H1 (cell line): ENCODE results near the gene HNRNPH2. TPM values are rescaled to one million over a fixed set of nuclear protein-coding genes. Genes with fewer than 3 reads are reported as not detected.

ENCODE experiments used
- CTCF ChIA-PET: fragments of 300-600 bp; sonication (Branson Sonifier 250); formaldehyde crosslinking; loops from one replicate; lab custom pipeline; 2021; ENCODE audit not compliant: partially characterized antibody; lab: Charles Lee
- POLR2A ChIA-PET: fragments of 300-600 bp; sonication (Branson Sonifier 250); formaldehyde crosslinking; loops from one replicate; lab custom pipeline; 2021; ENCODE audit warnings: inconsistent platforms; ENCODE audit not compliant: partially characterized antibody; lab: Charles Lee
- DNase-seq, 2 experiments: peaks; one replicate each; pipeline versions ENCODE4 v3.0.0 to v3.0.0-alpha.2; 2010 to 2022; ENCODE audit warnings: low spot score in 2 of 2, low read depth in 1 of 2, mixed read lengths in 1 of 2
- FAIRE-seq: peaks from 2 replicates; lab custom pipeline; 2011; peaks lifted over from hg19 to GRCh38; lab: Jason Lieb, UNC
- H2AFZ ChIP-seq: 2 replicates; pipeline ENCODE4 v1.8.1; 2012; ENCODE audit warnings: low read length, inconsistent platforms
- H2AK5ac ChIP-seq: 2 replicates; pipeline ENCODE4 v1.6.1; 2013; ENCODE audit warnings: low read depth, low read length
- H2BK120ac ChIP-seq: replicated peaks from 2 replicates; pipeline ENCODE3; 2013; ENCODE audit warnings: low read depth, low read length, inconsistent platforms
- H2BK12ac ChIP-seq: 2 replicates; pipeline ENCODE4 v1.6.1; 2013; ENCODE audit warnings: low read depth, low read length
- H2BK15ac ChIP-seq: 2 replicates; pipeline ENCODE4 v1.6.1; 2013; ENCODE audit warnings: low read length
- H2BK20ac ChIP-seq: 2 replicates; pipeline ENCODE4 v1.6.1; 2013; ENCODE audit warnings: low read length
- H2BK5ac ChIP-seq: 2 replicates; pipeline ENCODE4 v1.6.1; 2013; ENCODE audit warnings: low read depth, low read length
- H3K14ac ChIP-seq: 2 replicates; pipeline ENCODE4 v1.6.1; 2013; ENCODE audit warnings: inconsistent platforms; ENCODE audit not compliant: insufficient read length
- H3K18ac ChIP-seq: 2 replicates; pipeline ENCODE4 v1.6.1; 2013; ENCODE audit warnings: low read length; ENCODE audit errors: extremely low read depth
- H3K23ac ChIP-seq: 2 replicates; pipeline ENCODE4 v1.6.1; 2013; ENCODE audit warnings: inconsistent platforms; ENCODE audit not compliant: insufficient read length
- H3K23me2 ChIP-seq: 2 replicates; pipeline ENCODE4 v1.6.1; 2013; ENCODE audit warnings: low read depth, low read length
- H3K27ac ChIP-seq: 2 replicates; pipeline ENCODE4 v1.6.1; 2011; ENCODE audit warnings: low read depth, low read length, inconsistent platforms
- H3K27me3 ChIP-seq, 4 experiments: replicated peaks in 1 of 4; 1 replicate in 1 of 4; 2 replicates in 3 of 4; pipeline versions ENCODE4 v1.6.1 to v1.8.1; 2011 to 2013; ENCODE audit warnings: low read length in 3 of 4, mild to moderate bottlenecking in 3 of 4, inconsistent platforms in 2 of 4, mixed read lengths in 2 of 4, moderate library complexity in 1 of 4; ENCODE audit not compliant: control insufficient read depth in 3 of 4, insufficient read depth in 3 of 4; ENCODE audit errors: extremely low read depth in 1 of 4
- H3K36me3 ChIP-seq, 4 experiments: 2 replicates each; pipeline versions ENCODE4 v1.6.1 to v1.8.1; 2011 to 2013; ENCODE audit warnings: mild to moderate bottlenecking in 4 of 4, low read length in 3 of 4, moderate library complexity in 2 of 4, control low read depth in 1 of 4, inconsistent platforms in 1 of 4; ENCODE audit not compliant: insufficient read depth in 4 of 4, control insufficient read depth in 2 of 4
- H3K4ac ChIP-seq: replicated peaks from 2 replicates; pipeline ENCODE3; 2013; ENCODE audit warnings: low read length, low read depth, mixed read lengths, inconsistent platforms; ENCODE audit not compliant: insufficient read length
- H3K4me1 ChIP-seq, 4 experiments: replicated peaks in 1 of 4; 1 replicate in 1 of 4; 2 replicates in 3 of 4; pipeline versions ENCODE4 v1.6.1 to v1.8.1; 2011 to 2013; ENCODE audit warnings: low read length in 3 of 4, inconsistent platforms in 2 of 4, mixed read lengths in 1 of 4; ENCODE audit not compliant: insufficient read depth in 4 of 4, control insufficient read depth in 3 of 4
- H3K4me2 ChIP-seq, 2 experiments: 2 replicates each; pipeline versions ENCODE4 v1.6.1 to v1.8.1; 2011 to 2013; ENCODE audit warnings: low read depth in 2 of 2, low read length in 2 of 2, control low read depth in 1 of 2, inconsistent platforms in 1 of 2, mild to moderate bottlenecking in 1 of 2; ENCODE audit not compliant: insufficient read depth in 1 of 2
- H3K4me3 ChIP-seq, 4 experiments: fragments of 200-600, 300-600 bp in 1 of 4; sonication (generic), shearing (Covaris generic), sonication (Bioruptor Twin) in 1 of 4; 2 replicates each; pipeline versions ENCODE4 v1.5.1 to v1.8.1; 2011 to 2016; ENCODE audit warnings: low read length in 4 of 4, low read depth in 3 of 4, control low read depth in 2 of 4, inconsistent platforms in 2 of 4, mild to moderate bottlenecking in 2 of 4, mixed read lengths in 1 of 4, moderate library complexity in 1 of 4; ENCODE audit not compliant: insufficient read depth in 2 of 4; ENCODE audit errors: extremely low read depth in 1 of 4
- H3K56ac ChIP-seq: replicated peaks from 2 replicates; pipeline ENCODE3; 2013; ENCODE audit warnings: low read depth, mild to moderate bottlenecking, mixed read lengths, low read length, inconsistent platforms; ENCODE audit not compliant: insufficient read length
- H3K79me1 ChIP-seq: 2 replicates; pipeline ENCODE4 v1.6.1; 2013; ENCODE audit warnings: low read depth, low read length, control low read depth
- H3K79me2 ChIP-seq, 2 experiments: 2 replicates each; pipeline versions ENCODE4 v1.6.1 to v1.8.1; 2012 to 2013; ENCODE audit warnings: low read length in 2 of 2, mild to moderate bottlenecking in 2 of 2, inconsistent platforms in 1 of 2; ENCODE audit not compliant: insufficient read depth in 2 of 2, control insufficient read depth in 1 of 2
- H3K9ac ChIP-seq, 4 experiments: replicated peaks in 1 of 4; 1 replicate in 1 of 4; 2 replicates in 3 of 4; pipeline versions ENCODE4 v1.6.1 to v1.8.1; 2011 to 2013; ENCODE audit warnings: low read depth in 3 of 4, low read length in 3 of 4, control low read depth in 2 of 4, mild to moderate bottlenecking in 2 of 4, moderate library complexity in 2 of 4, inconsistent platforms in 1 of 4; ENCODE audit errors: extremely low read depth in 1 of 4
- H3K9me3 ChIP-seq, 2 experiments: 2 replicates each; pipeline versions ENCODE4 v1.6.1 to v1.8.1; 2012 to 2013; ENCODE audit warnings: mild to moderate bottlenecking in 2 of 2, moderate library complexity in 2 of 2, control low read depth in 1 of 2, inconsistent platforms in 1 of 2, low read depth in 1 of 2, low read length in 1 of 2, mixed read lengths in 1 of 2; ENCODE audit not compliant: insufficient read depth in 2 of 2
- H4K20me1 ChIP-seq, 2 experiments: replicated peaks in 1 of 2; 2 replicates each; pipeline versions ENCODE3 to v1.8.1; 2011 to 2013; ENCODE audit warnings: inconsistent platforms in 2 of 2, low read length in 2 of 2, mild to moderate bottlenecking in 1 of 2; ENCODE audit not compliant: insufficient read depth in 2 of 2, control insufficient read depth in 1 of 2
- H4K5ac ChIP-seq: 2 replicates; pipeline ENCODE4 v1.6.1; 2013; ENCODE audit warnings: low read length, low read depth, mixed read lengths, inconsistent platforms; ENCODE audit not compliant: insufficient read length
- H4K8ac ChIP-seq: 2 replicates; pipeline ENCODE4 v1.8.0; 2013; ENCODE audit warnings: mild to moderate bottlenecking, moderate library complexity, low read length, inconsistent platforms; ENCODE audit not compliant: insufficient read depth; ENCODE audit errors: extremely low read depth
- H4K91ac ChIP-seq: replicated peaks from 2 replicates; pipeline ENCODE3; 2013; ENCODE audit warnings: low read length, mixed read lengths, inconsistent platforms; ENCODE audit not compliant: insufficient read length
- CBX8 ChIP-seq: fragments of 300-800, 300-1000 bp; sonication (generic); IDR thresholded peaks from 2 replicates; pipeline ENCODE4 v1.7.1; 2016; ENCODE audit warnings: low read depth, low read length, borderline replicate concordance
- CHD1 ChIP-seq: IDR thresholded peaks from 2 replicates; pipeline ENCODE4 v1.6.1; 2012; ENCODE audit warnings: low read depth, low read length, improper control_type of control experiment
- CTBP2 ChIP-seq: IDR thresholded peaks from 2 replicates; pipeline ENCODE4 v1.7.0; 2011; ENCODE audit warnings: borderline replicate concordance, mild to moderate bottlenecking, moderate library complexity, mixed read lengths, low read length; ENCODE audit not compliant: insufficient read depth, insufficient read length
- MAFK ChIP-seq: IDR thresholded peaks from 2 replicates; pipeline ENCODE4 v1.6.1; 2012; ENCODE audit warnings: low read depth, mild to moderate bottlenecking, improper control_type of control experiment, low read length
- RXRA ChIP-seq: IDR thresholded peaks from 2 replicates; pipeline ENCODE4 v1.6.1; 2011; ENCODE audit warnings: low read depth, mild to moderate bottlenecking, low read length, moderate library complexity; ENCODE audit not compliant: insufficient read depth
- SAP30 ChIP-seq: fragments of 300-600 bp; sonication (generic); IDR thresholded peaks from 2 replicates; pipeline ENCODE4 v1.7.1; 2012; ENCODE audit warnings: low read length, moderate library complexity, mild to moderate bottlenecking, inconsistent platforms; ENCODE audit not compliant: insufficient read depth, insufficient replicate concordance
- SIN3A ChIP-seq, 2 experiments: IDR thresholded peaks in 1 of 2; conservative IDR thresholded peaks in 1 of 2; 2 replicates each; pipeline ENCODE4 v1.6.1; 2011 to 2012; ENCODE audit warnings: low read length in 2 of 2, improper control_type of control experiment in 1 of 2, low read depth in 1 of 2, mild to moderate bottlenecking in 1 of 2
- SP4 ChIP-seq: IDR thresholded peaks from 2 replicates; pipeline ENCODE4 v1.6.1; 2012; ENCODE audit warnings: low read length, inconsistent platforms
- TAF7 ChIP-seq: optimal IDR thresholded peaks from 2 replicates; pipeline ENCODE3; 2011; ENCODE audit warnings: low read depth, mild to moderate bottlenecking, inconsistent platforms, low read length, moderate library complexity, borderline replicate concordance
- TCF12 ChIP-seq: IDR thresholded peaks from 2 replicates; pipeline ENCODE4 v1.6.1; 2011; ENCODE audit warnings: low read depth, mild to moderate bottlenecking, low read length
- TEAD4 ChIP-seq: IDR thresholded peaks from 2 replicates; pipeline ENCODE4 v1.6.1; 2012; ENCODE audit warnings: low read depth, low read length, inconsistent platforms, mixed read lengths
- USF2 ChIP-seq: IDR thresholded peaks from 2 replicates; pipeline ENCODE4 v1.6.1; 2011; ENCODE audit warnings: low read length, improper control_type of control experiment
- WGBS, 2 experiments: shearing (Covaris generic) in 1 of 2; methylation state at CpG; one replicate each; pipeline versions ENCODE4 v1.1.6 to v1.1.7; 2013 to 2015; ENCODE audit warnings: low lambda C conversion rate in 2 of 2, mixed read lengths in 2 of 2, inconsistent platforms in 1 of 2, low coverage in 1 of 2, missing lambda C conversion rate in 1 of 2; ENCODE audit not compliant: insufficient replicate concordance in 2 of 2, insufficient coverage in 1 of 2, insufficient read length in 1 of 2; ENCODE audit errors: extremely low coverage in 1 of 2, missing lambda C conversion rate in 1 of 2; 5-methylcytosine and 5-hydroxymethylcytosine counted together
- polyA plus RNA-seq, 7 experiments: library from polyadenylated mRNA; depleted of rRNA in 3 of 7; stranded (reverse) in 5 of 7; unstranded in 2 of 7; fragments of >200 nt in 5 of 7; fragments of 200-250 nt in 2 of 7; gene quantifications; 1 replicate in 5 of 7; 2 replicates in 1 of 7; 4 replicates in 1 of 7; pipeline versions ENCODE4 v1.2.1 to v1.2.3, GENCODE V29; 2011 to 2013; ENCODE audit warnings: missing spikeins in 2 of 7, mixed read lengths in 2 of 7
- total RNA-seq: library from RNA; stranded (reverse); fragmentation: NEBNext Ultra II Directional; extraction: Animal tissue kit (Norgen Biotek cat#: 25700); gene quantifications from 2 replicates; pipeline ENCODE4 v1.2.1, GENCODE V29; 2021

HNRNPH2 gene
- total and polyA plus RNA-seq, 2 of the 8 experiments (the other 6 are each of a cell fraction or from before 2014, with no cell fraction given): 27.7 to 66.7 TPM

- H2AFZ ChIP-seq: no peak overlapping the region
- no peak overlapping the region for H3K4me3 ChIP-seq
- no peaks in the 10 kb centered on the region for H4K20me1 ChIP-seq
- no peak overlapping the region for H2BK20ac ChIP-seq
- no peaks in the 10 kb centered on the region for H3K9me3 ChIP-seq
- H3K27me3 ChIP-seq: no peaks in the 10 kb centered on the region
- H4K91ac ChIP-seq: no peak overlapping the region
- no peaks in the 10 kb centered on the region for H3K79me2 ChIP-seq
- H2AK5ac ChIP-seq: no peak overlapping the region
- no peak overlapping the region for H4K8ac ChIP-seq
- H3K23ac ChIP-seq: no peak overlapping the region
- no peak for DNase-seq
- no peak overlapping the region for H4K5ac ChIP-seq
- H3K36me3 ChIP-seq: no peaks in the 10 kb centered on the region
- no peak overlapping the region for H3K9ac ChIP-seq
- no peak overlapping the region for H2BK5ac ChIP-seq
- no peak overlapping the region for H3K56ac ChIP-seq
- H2BK15ac ChIP-seq: no peak overlapping the region
- H2BK120ac ChIP-seq: no peak overlapping the region
- no peak overlapping the region for H3K18ac ChIP-seq
- H3K4me2 ChIP-seq: no peak overlapping the region
- H3K4ac ChIP-seq: no peak overlapping the region
- H3K4me1 ChIP-seq: no peaks in the 10 kb centered on the region
- H3K23me2 ChIP-seq: no peaks in the 10 kb centered on the region
- 69% methylated on average over 4 of the region's 4 CpGs; no CpG with 5 or more reads in 1 of the 2 experiments for WGBS, 2 experiments
- H3K14ac ChIP-seq: no peak overlapping the region
- no peak overlapping the region for H3K27ac ChIP-seq
- no peaks in the 10 kb centered on the region for H3K79me1 ChIP-seq
- ChIA-PET CTCF (interaction anchor here (0.7 kb wide), 1 partner anchor 23 kb away, joined by 3 read pairs; no protein-coding TSS in a partner anchor), POLR2A (interaction anchor here (1.2 to 1.5 kb wide), 2 partner anchors 10 to 12 kb away, joined by 3 to 4 read pairs; no protein-coding TSS in a partner anchor)
- peak; percentile 13 for FAIRE-seq
- no peak overlapping the region for H2BK12ac ChIP-seq
- TF ChIP-seq MAFK (no peak), TAF7 (no peak), CHD1 (no peak), CBX8 (no peak), SAP30 (no peak), SIN3A (conservative IDR thresholded peaks at IDR 0.05 in 1 of 2, IDR thresholded peaks at IDR 0.05 in 1 of 2; ENCODE audit: low read depth in 1 of 2, low read length in 2 of 2) (no peak), TEAD4 (no peak), RXRA (no peak), CTBP2 (no peak), USF2 (no peak), SP4 (no peak), TCF12 (no peak)
These were observed 24.3 kb upstream of the HNRNPH2 start for GRCh38 chrX:101383679-101384205.
